Panc1 (cell line): ENCODE results near the gene ST3GAL4. TPM values are rescaled to one million over a fixed set of nuclear protein-coding genes. Genes with fewer than 3 reads are reported as not detected.
A peak's percentile ranks its signal among the peaks of the same experiment; 100 is the strongest.

Experiments used
- ATAC-seq: fragments of 200-7000 bp; cut with Tn5 transposase; 2 replicates; pipeline ENCODE4 v1.9.1; 2020; ENCODE audit warnings: mild to moderate bottlenecking, moderate library complexity
- Bru-seq: library from RNA; stranded (reverse); fragments of 400-500 nt; gene quantifications from one replicate; lab custom pipeline; 2021; lab: Mats Ljungman, UMichigan
- BruChase-seq, 2 experiments: library from RNA; stranded (reverse); fragments of 400-500 nt; gene quantifications; one replicate each; lab custom pipeline; 2021; lab: Mats Ljungman, UMichigan
- BruUV-seq: library from RNA; stranded (reverse); fragments of 400-500 nt; replicated peaks from 2 replicates; lab custom pipeline; 2021; lab: Mats Ljungman, UMichigan
- CTCF ChIA-PET: fragments of 300-600 bp; sonication (Branson Sonifier 250); formaldehyde crosslinking; loops from one replicate; lab custom pipeline; 2022; ENCODE audit warnings: antibody characterized with exemption; lab: Charles Lee
- POLR2A ChIA-PET: fragments of 300-600 bp; sonication (Branson Sonifier 250); formaldehyde crosslinking; loops from one replicate; lab custom pipeline; 2022; ENCODE audit warnings: antibody characterized with exemption; lab: Charles Lee
- DNase-seq: peaks from one replicate; pipeline ENCODE4 v3.0.0-alpha.2; 2010; ENCODE audit warnings: low read depth, low spot score
- H3K27ac ChIP-seq: 2 replicates; pipeline ENCODE4 v1.5.1; 2011; ENCODE audit warnings: mild to moderate bottlenecking, low read length, inconsistent platforms
- H3K27me3 ChIP-seq: fragments of 200-500 bp; sonication (Bioruptor generic); 2 replicates; pipeline ENCODE4 v1.6.0; 2014; ENCODE audit warnings: low read length, inconsistent platforms; ENCODE audit not compliant: control insufficient read depth, insufficient read depth
- H3K36me3 ChIP-seq: fragments of 200-500 bp; sonication (Bioruptor generic); 2 replicates; pipeline ENCODE4 v1.5.1; 2014; ENCODE audit warnings: inconsistent platforms, mild to moderate bottlenecking, low read length, moderate library complexity; ENCODE audit not compliant: control insufficient read depth, insufficient read depth
- H3K4me1 ChIP-seq: 2 replicates; pipeline ENCODE4 v1.5.1; 2011; ENCODE audit warnings: inconsistent platforms, mild to moderate bottlenecking, low read length, moderate library complexity; ENCODE audit not compliant: control insufficient read depth, insufficient read depth
- H3K4me3 ChIP-seq, 2 experiments: 2 replicates each; pipeline ENCODE4 v1.5.1; 2011 to 2012; ENCODE audit warnings: low read depth in 2 of 2, low read length in 2 of 2, mild to moderate bottlenecking in 2 of 2, inconsistent platforms in 1 of 2, moderate library complexity in 1 of 2
- H3K9me3 ChIP-seq: fragments of 200-500 bp; sonication (Bioruptor generic); 2 replicates; pipeline ENCODE4 v1.5.1; 2014; ENCODE audit warnings: low read depth, mild to moderate bottlenecking, inconsistent platforms, low read length, moderate library complexity; ENCODE audit not compliant: control insufficient read depth, insufficient read depth
- CTCF ChIP-seq: fragments of 450-650 bp; IDR thresholded peaks from 2 replicates; pipeline ENCODE4 v1.5.1; 2017; ENCODE audit warnings: mild to moderate bottlenecking
- POLR2AphosphoS5 ChIP-seq: IDR thresholded peaks from 2 replicates; pipeline ENCODE4 v1.6.1; 2012; ENCODE audit warnings: mild to moderate bottlenecking, low read depth, low read length, moderate library complexity
- REST ChIP-seq, 2 experiments: IDR thresholded peaks; 2 replicates each; pipeline ENCODE4 v1.6.1; 2011 to 2012; ENCODE audit warnings: low read depth in 2 of 2, control low read depth in 1 of 2, low read length in 1 of 2, mild to moderate bottlenecking in 1 of 2, moderate library complexity in 1 of 2; ENCODE audit not compliant: insufficient read depth in 1 of 2
- SIN3A ChIP-seq: IDR thresholded peaks from 2 replicates; pipeline ENCODE4 v1.6.1; 2012; ENCODE audit warnings: low read depth, mild to moderate bottlenecking, low read length, moderate library complexity, borderline replicate concordance; ENCODE audit not compliant: insufficient read depth
- TCF7L2 ChIP-seq: IDR thresholded peaks from 2 replicates; pipeline ENCODE4 v1.6.1; 2011; ENCODE audit warnings: mild to moderate bottlenecking, low read depth, low read length, inconsistent platforms
- in situ Hi-C: cut with HindIII; loops from 2 replicates; pipeline ENCODE4 v1.10.0; 2016; ENCODE audit warnings: low sequenced_read_pairs, low pct_unique_long_range_greater_than_20kb
- intact Hi-C: fragments of 100-400 bp; cut with micrococcal nuclease; formaldehyde crosslinking; loops from one replicate; pipeline ENCODE4 v1.10.0; 2022; ENCODE audit not compliant: unreplicated experiment
- long read RNA-seq: library from polyadenylated mRNA; unstranded; transcript quantifications from one replicate; pipeline ENCODE4 v2.0.0, GENCODE V29; 2021; ENCODE audit not compliant: unreplicated experiment
- polyA plus RNA-seq: library from polyadenylated mRNA; unstranded; fragments of >200 nt; gene quantifications from one replicate; pipeline ENCODE4 v1.2.1, GENCODE V29; 2012; ENCODE audit warnings: missing spikeins; ENCODE audit not compliant: insufficient read length
- total RNA-seq: library from RNA; stranded (reverse); gene quantifications from one replicate; pipeline ENCODE4 v1.2.1, GENCODE V29; 2021; ENCODE audit not compliant: unreplicated experiment

The ST3GAL4 gene
- total RNA-seq (56.6 TPM), Bru-seq, nascent RNA (percentile 78 among the genes with signal in this experiment), BruChase-seq, experiment 1, labeled RNA remaining after a 2-hour chase (percentile 84 among the genes with signal in this experiment), BruChase-seq, experiment 2, labeled RNA remaining after a 6-hour chase (percentile 85 among the genes with signal in this experiment)
- 51.1 TPM for polyA plus RNA-seq
- long read RNA-seq, transcript ST3GAL4-201 (11 exons, 1,790 nt): minor isoform, 10 of 62 reads
- long read RNA-seq, transcript ST3GAL4-204 (11 exons, 1,812 nt): major isoform, 27 of 62 reads
- long read RNA-seq, partial matches to known transcripts: 3 of 62 reads
- long read RNA-seq, other reads (novel, unspliced or antisense): 19 of 62 reads

GRCh38 chr11:126355324-126355925 lies at the start of gene ST3GAL4:
Gene ST3GAL4, plus strand, starts transcription at chr11:126355686. Its CDS starts 50,470 bp downstream, at chr11:126406156.
- H3K9me3 ChIP-seq: no peaks in the 10 kb centered on the region
- POLR2A ChIA-PET: interaction anchor here (0.5 to 0.6 kb wide), 4 partner anchors 13 to 468 kb away, joined by 3 to 9 read pairs (median 4); partner anchors contain the start of gene HYLS1
- no peaks in the 10 kb centered on the region for H3K27me3 ChIP-seq
- peak within 1 kb of the TSS; percentile 97 for H3K27ac ChIP-seq
- in situ Hi-C loops (no loop called here), intact Hi-C loops (no loop called here)
- no TSS peak for BruUV-seq
- peaks cover 54% of the 10 kb centered on the region for H3K4me1 ChIP-seq
- peak within 1 kb of the TSS; percentile 86 to 94 for H3K4me3 ChIP-seq
- TF ChIP-seq SIN3A (peak; percentile 73; the same call in 1 of the 2 replicates), POLR2AphosphoS5 (peak; percentile 37), CTCF (no peak), TCF7L2 (no peak), REST (IDR thresholded peaks at IDR 0.05; ENCODE audit: insufficient read depth in 1 of 2, low read depth in 2 of 2, low read length in 1 of 2) (no peak)
- CTCF ChIA-PET: interaction anchor here (0.7 kb wide), 1 partner anchor 51 kb away, joined by 4 read pairs; the partner anchor contains the start of gene DCPS
- DNase-seq (no peak), ATAC-seq (peak; percentile 85)
- H3K36me3 ChIP-seq: peaks cover 3% of the 10 kb centered on the region; the same call in 1 of the 2 replicates

- POLR2A ChIA-PET: no interaction called here
- TF ChIP-seq POLR2AphosphoS5 (no peak), TCF7L2 (no peak), REST (IDR thresholded peaks at IDR 0.05; ENCODE audit: insufficient read depth in 1 of 2, low read depth in 2 of 2, low read length in 1 of 2) (no peak), SIN3A (no peak), CTCF (no peak)
Measured at GRCh38 chr11:126305699-126306098, 49.8 kb upstream of the ST3GAL4 start.

More at GRCh38 chr11:126305699-126306098, 49.8 kb upstream of the ST3GAL4 start:
- intact Hi-C loops (no loop called here), in situ Hi-C loops (no loop called here)
- BruUV-seq: no TSS peak
- no peak for DNase-seq
- Histone ChIP-seq H3K27me3 (no peaks in the 10 kb centered on the region), H3K4me1 (peaks cover 7% of the 10 kb centered on the region; the same call in 1 of the 2 replicates), H3K9me3 (no peaks in the 10 kb centered on the region), H3K4me3 (no peak overlapping the region), H3K36me3 (no peaks in the 10 kb centered on the region), H3K27ac (no peak overlapping the region)
- no peak for ATAC-seq
- CTCF ChIA-PET: no interaction called here
